Vagina (tissue), 2 donors: Measurements from ENCODE around the gene ZNF804B.

Source experiments
- POLR2A ChIP-seq, 2 donors: fragments of 450-650 bp; IDR thresholded peaks; one replicate each; pipeline ENCODE4 v1.6.1; 2017; ENCODE audit warnings: antibody characterized with exemption in 2 of 2, mild to moderate bottlenecking in 2 of 2, moderate library complexity in 2 of 2
- TF ChIP-seq, protein P1 (sequence below), 3 experiments: fragments of 450-650 bp in 2 of 3; fragments of 200-600 bp in 1 of 3; sonication (generic) in 1 of 3; IDR thresholded peaks; one replicate each; pipeline ENCODE4 v1.5.1; 2017 to 2019; ENCODE audit warnings: antibody characterized with exemption in 3 of 3, mild to moderate bottlenecking in 2 of 3, moderate library complexity in 2 of 3

DNA sequence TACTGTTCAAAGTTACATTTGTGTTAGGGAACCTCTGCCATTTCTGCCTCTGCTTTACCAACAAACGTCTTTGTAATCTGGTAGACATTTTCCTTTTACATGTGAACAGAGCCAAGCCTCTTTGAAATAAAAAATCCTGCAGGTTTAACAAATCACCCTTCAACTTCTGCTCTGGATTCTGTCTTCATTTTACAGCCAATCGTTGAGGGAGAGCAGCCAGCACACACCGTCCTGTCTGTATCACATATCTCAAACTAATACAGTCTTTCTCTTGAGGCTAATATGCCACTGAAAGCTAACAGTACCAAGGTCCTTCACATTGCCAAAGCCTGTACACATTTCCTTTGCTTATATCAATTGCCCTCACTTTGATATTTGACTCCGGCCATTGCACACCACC lies 504.6 kb downstream of the ZNF804B start:
- TF ChIP-seq, protein P1, sequence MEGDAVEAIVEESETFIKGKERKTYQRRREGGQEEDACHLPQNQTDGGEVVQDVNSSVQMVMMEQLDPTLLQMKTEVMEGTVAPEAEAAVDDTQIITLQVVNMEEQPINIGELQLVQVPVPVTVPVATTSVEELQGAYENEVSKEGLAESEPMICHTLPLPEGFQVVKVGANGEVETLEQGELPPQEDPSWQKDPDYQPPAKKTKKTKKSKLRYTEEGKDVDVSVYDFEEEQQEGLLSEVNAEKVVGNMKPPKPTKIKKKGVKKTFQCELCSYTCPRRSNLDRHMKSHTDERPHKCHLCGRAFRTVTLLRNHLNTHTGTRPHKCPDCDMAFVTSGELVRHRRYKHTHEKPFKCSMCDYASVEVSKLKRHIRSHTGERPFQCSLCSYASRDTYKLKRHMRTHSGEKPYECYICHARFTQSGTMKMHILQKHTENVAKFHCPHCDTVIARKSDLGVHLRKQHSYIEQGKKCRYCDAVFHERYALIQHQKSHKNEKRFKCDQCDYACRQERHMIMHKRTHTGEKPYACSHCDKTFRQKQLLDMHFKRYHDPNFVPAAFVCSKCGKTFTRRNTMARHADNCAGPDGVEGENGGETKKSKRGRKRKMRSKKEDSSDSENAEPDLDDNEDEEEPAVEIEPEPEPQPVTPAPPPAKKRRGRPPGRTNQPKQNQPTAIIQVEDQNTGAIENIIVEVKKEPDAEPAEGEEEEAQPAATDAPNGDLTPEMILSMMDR (IDR thresholded peaks at IDR 0.05) = no peak
- no peak for TF ChIP-seq POLR2A (IDR thresholded peaks at IDR 0.05)
